B cell (primary cell): ENCODE results near the gene PTH1R. TPM values are rescaled to one million over a fixed set of nuclear protein-coding genes. Genes with fewer than 3 reads are reported as not detected.

ENCODE experiments used
- ATAC-seq: fragments of 200-7000 bp; cut with Tn5 transposase; one replicate; pipeline ENCODE4 v1.10.0; 2021; ENCODE audit warnings: low read depth, mild to moderate bottlenecking, moderate number of reproducible peaks, moderate library complexity
- CTCF ChIA-PET: fragments of 350-600 bp; sonication (Branson Sonifier 250); formaldehyde crosslinking; loops from one replicate; lab custom pipeline; 2021; ENCODE audit warnings: antibody characterized with exemption, inconsistent platforms; lab: Charles Lee
- POLR2A ChIA-PET: fragments of 350-600 bp; sonication (Branson Sonifier 250); formaldehyde crosslinking; loops from one replicate; lab custom pipeline; 2021; ENCODE audit warnings: antibody characterized with exemption; lab: Charles Lee
- DNase-seq: peaks from one replicate; pipeline ENCODE4 v3.0.0; 2013
- H2AFZ ChIP-seq: 2 replicates; pipeline ENCODE4 v1.6.1; 2012; ENCODE audit warnings: mild to moderate bottlenecking, low read depth, low read length; ENCODE audit not compliant: insufficient read depth, poor library complexity, severe bottlenecking
- H3K27ac ChIP-seq, 2 donors: 1 replicate in 1 of 2; 2 replicates in 1 of 2; pipeline ENCODE4 v1.5.1; 2012 to 2013; ENCODE audit warnings: low read length in 2 of 2, mild to moderate bottlenecking in 2 of 2, moderate library complexity in 1 of 2
- H3K27me3 ChIP-seq, 4 experiments: fragments of 200-600 bp in 1 of 4; sonication (generic) in 1 of 4; replicated peaks in 1 of 4; 1 replicate in 2 of 4; 2 replicates in 2 of 4; pipeline versions ENCODE4 v1.6.1 to v1.7.0; 2013 to 2016; ENCODE audit warnings: low read length in 3 of 4, mild to moderate bottlenecking in 2 of 4, mixed read lengths in 1 of 4, moderate library complexity in 1 of 4; ENCODE audit not compliant: insufficient read depth in 4 of 4, control insufficient read depth in 3 of 4; ENCODE audit errors: control extremely low read depth in 1 of 4
- H3K36me3 ChIP-seq, 2 experiments: replicated peaks in 1 of 2; 1 replicate in 1 of 2; 2 replicates in 1 of 2; pipeline versions ENCODE4 v1.6.1 to v1.7.1; 2013; ENCODE audit warnings: low read length in 1 of 2; ENCODE audit not compliant: insufficient read depth in 2 of 2, control insufficient read depth in 1 of 2; ENCODE audit errors: control extremely low read depth in 1 of 2, extremely low read depth in 1 of 2
- H3K4me1 ChIP-seq, 2 donors: fragments of 200-600 bp in 1 of 2; sonication (generic) in 1 of 2; 1 replicate in 1 of 2; 2 replicates in 1 of 2; pipeline versions ENCODE4 v1.5.1 to v1.6.1; 2013 to 2017; ENCODE audit warnings: low read length in 2 of 2; ENCODE audit not compliant: control insufficient read depth in 2 of 2, insufficient read depth in 2 of 2
- H3K4me2 ChIP-seq: replicated peaks from 2 replicates; pipeline ENCODE3; 2012; ENCODE audit warnings: mild to moderate bottlenecking, low read depth, low read length; ENCODE audit not compliant: poor library complexity, severe bottlenecking
- H3K4me3 ChIP-seq, 5 experiments: fragments of 200-600 bp in 1 of 5; sonication (generic) in 1 of 5; 1 replicate in 3 of 5; 2 replicates in 2 of 5; pipeline versions ENCODE4 v1.5.1 to v1.7.0; 2011 to 2016; ENCODE audit warnings: low read length in 4 of 5, mild to moderate bottlenecking in 4 of 5, low read depth in 2 of 5, control low read depth in 1 of 5, moderate library complexity in 1 of 5; ENCODE audit not compliant: insufficient read depth in 1 of 5; ENCODE audit errors: control extremely low read depth in 1 of 5, extremely low read depth in 1 of 5
- H3K79me2 ChIP-seq: fragments of 200-600 bp; sonication (generic); one replicate; pipeline ENCODE4 v1.6.0; 2016; ENCODE audit warnings: low read length; ENCODE audit not compliant: control insufficient read depth, insufficient read depth
- H3K9ac ChIP-seq: fragments of 200-600 bp; sonication (generic); 2 replicates; pipeline ENCODE4 v1.6.1; 2017; ENCODE audit warnings: mild to moderate bottlenecking, low read length, moderate library complexity
- H3K9me3 ChIP-seq, 3 donors: one replicate each; pipeline versions ENCODE4 v1.6.1 to v1.7.1; 2013; ENCODE audit warnings: low read length in 2 of 3; ENCODE audit not compliant: control insufficient read depth in 2 of 3, insufficient read depth in 1 of 3; ENCODE audit errors: control extremely low read depth in 1 of 3
- H4K20me1 ChIP-seq: 2 replicates; pipeline ENCODE4 v1.6.0; 2012; ENCODE audit warnings: mild to moderate bottlenecking, low read length; ENCODE audit not compliant: insufficient read depth, control insufficient read depth, poor library complexity, severe bottlenecking
- H3K27ac Mint-ChIP-seq: one replicate; pipeline ENCODE4 v1.8.0; 2021; ENCODE audit warnings: mixed read lengths
- H3K27me3 Mint-ChIP-seq: one replicate; pipeline ENCODE4 v1.8.0; 2021; ENCODE audit warnings: mixed read lengths
- H3K4me1 Mint-ChIP-seq: one replicate; pipeline ENCODE4 v1.8.0; 2021; ENCODE audit warnings: mixed read lengths
- H3K4me3 Mint-ChIP-seq: one replicate; pipeline ENCODE4 v1.8.0; 2021; ENCODE audit warnings: mixed read lengths
- H3K9me3 Mint-ChIP-seq: one replicate; pipeline ENCODE4 v1.8.0; 2022; ENCODE audit warnings: mixed read lengths; ENCODE audit not compliant: insufficient read depth
- EZH2 ChIP-seq: IDR thresholded peaks from 2 replicates; pipeline ENCODE4 v1.6.1; 2012; ENCODE audit warnings: borderline replicate concordance, low read depth, mild to moderate bottlenecking, moderate library complexity, low read length; ENCODE audit not compliant: insufficient read depth, poor library complexity, severe bottlenecking
- WGBS: methylation state at CpG from one replicate; pipeline ENCODE4 v1.1.5; 2013; ENCODE audit warnings: missing lambda C conversion rate; ENCODE audit not compliant: insufficient coverage; 5-methylcytosine and 5-hydroxymethylcytosine counted together
- intact Hi-C: fragments of 100-400 bp; cut with micrococcal nuclease; formaldehyde crosslinking; loops from one replicate; pipeline ENCODE4 v1.10.0; 2022
- polyA plus RNA-seq: library from polyadenylated mRNA; depleted of rRNA; stranded (reverse); fragments of >200 nt; gene quantifications from 2 replicates; pipeline ENCODE4 v1.2.3, GENCODE V29; 2012
- total RNA-seq, 2 donors: library from RNA; stranded (reverse); fragments of 120-200 nt in 1 of 2; gene quantifications; 1 replicate in 1 of 2; 2 replicates in 1 of 2; pipeline versions ENCODE4 v1.2.3 to v1.2.4, GENCODE V29; 2013 to 2022
- TF ChIP-seq, protein P1 (sequence below): fragments of 200-600 bp; IDR thresholded peaks from one replicate; pipeline ENCODE4 v1.8.0; 2022; ENCODE audit warnings: antibody characterized with exemption, mild to moderate bottlenecking

The PTH1R gene
- total and polyA plus RNA-seq, 2 donors (not counting 1 experiment from before 2014, with no cell fraction given) = not detected

- H3K36me3 ChIP-seq = peaks cover 1 to 61% of the 10 kb centered on the region in 2 experiments
- Mint-ChIP-seq H3K27me3 (no peaks in the 10 kb centered on the region), H3K4me3 (no peak overlapping the region), H3K9me3 (no peaks in the 10 kb centered on the region), H3K27ac (peak overlapping the region; percentile 50), H3K4me1 (peaks cover 82% of the 10 kb centered on the region)
- no peak overlapping the region for H3K4me2 ChIP-seq
- peaks cover 65 to 94% of the 10 kb centered on the region in 2 donors for H3K4me1 ChIP-seq
- intact Hi-C loops = no loop called here
- H3K27me3 ChIP-seq = no peaks in the 10 kb centered on the region
- H3K9me3 ChIP-seq = no peaks in the 10 kb centered on the region
- ChIA-PET CTCF (interaction anchor here (0.7 to 13.6 kb wide), 6 partner anchors 13 to 64 kb away, joined by 3 to 146 read pairs (median 4); partner anchors contain the start of gene NBEAL2), POLR2A (no interaction called here)
- H3K9ac ChIP-seq = no peak overlapping the region
- no peak overlapping the region for H3K4me3 ChIP-seq
- ATAC-seq (no peak), DNase-seq (no peak)
- no peak overlapping the region for H2AFZ ChIP-seq
- TF ChIP-seq, protein P1, sequence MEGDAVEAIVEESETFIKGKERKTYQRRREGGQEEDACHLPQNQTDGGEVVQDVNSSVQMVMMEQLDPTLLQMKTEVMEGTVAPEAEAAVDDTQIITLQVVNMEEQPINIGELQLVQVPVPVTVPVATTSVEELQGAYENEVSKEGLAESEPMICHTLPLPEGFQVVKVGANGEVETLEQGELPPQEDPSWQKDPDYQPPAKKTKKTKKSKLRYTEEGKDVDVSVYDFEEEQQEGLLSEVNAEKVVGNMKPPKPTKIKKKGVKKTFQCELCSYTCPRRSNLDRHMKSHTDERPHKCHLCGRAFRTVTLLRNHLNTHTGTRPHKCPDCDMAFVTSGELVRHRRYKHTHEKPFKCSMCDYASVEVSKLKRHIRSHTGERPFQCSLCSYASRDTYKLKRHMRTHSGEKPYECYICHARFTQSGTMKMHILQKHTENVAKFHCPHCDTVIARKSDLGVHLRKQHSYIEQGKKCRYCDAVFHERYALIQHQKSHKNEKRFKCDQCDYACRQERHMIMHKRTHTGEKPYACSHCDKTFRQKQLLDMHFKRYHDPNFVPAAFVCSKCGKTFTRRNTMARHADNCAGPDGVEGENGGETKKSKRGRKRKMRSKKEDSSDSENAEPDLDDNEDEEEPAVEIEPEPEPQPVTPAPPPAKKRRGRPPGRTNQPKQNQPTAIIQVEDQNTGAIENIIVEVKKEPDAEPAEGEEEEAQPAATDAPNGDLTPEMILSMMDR = no peak
- no peak for TF ChIP-seq EZH2
- H4K20me1 ChIP-seq = peaks cover 43% of the 10 kb centered on the region
- peak overlapping the region in 1 of 2 donors; percentile 62 for H3K27ac ChIP-seq
- 91% methylated on average over 2 of the region's 7 CpGs for WGBS
- H3K79me2 ChIP-seq = peaks cover 99% of the 10 kb centered on the region
These were observed 57.8 kb downstream of the PTH1R start for GRCh38 chr3:46935168-46935858.

DNA sequence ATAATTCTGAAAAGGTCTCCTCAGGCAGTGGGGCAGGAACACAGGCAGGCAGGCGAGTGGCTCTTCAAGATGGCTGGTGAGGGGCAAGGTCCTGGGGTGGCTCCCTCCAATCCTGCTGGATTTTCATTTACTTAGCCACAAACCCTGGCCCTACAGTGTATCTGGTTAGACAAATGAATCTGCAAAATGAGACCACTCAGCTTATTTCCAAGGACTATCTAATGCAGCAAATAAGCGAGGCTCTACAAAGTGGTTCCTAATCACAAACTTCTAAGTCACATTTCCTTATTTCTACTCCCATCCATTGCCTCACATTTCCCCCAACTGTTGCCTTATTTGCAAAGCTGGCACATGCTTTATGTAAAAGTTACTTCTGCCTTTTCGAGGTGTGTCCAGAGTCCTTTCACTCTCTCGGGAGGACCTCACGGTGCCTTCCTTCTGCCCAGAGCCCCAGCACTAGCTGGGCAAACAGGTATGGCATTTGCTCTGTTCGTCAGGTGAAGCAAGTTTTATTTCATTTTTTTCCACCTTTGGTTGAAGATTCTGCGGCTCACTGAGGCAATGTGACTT, 58.6 kb downstream of the PTH1R start:
- Histone ChIP-seq H3K4me1 (peaks cover 57 to 89% of the 10 kb centered on the region in 2 donors), H3K9ac (no peak overlapping the region), H3K27me3 (no peaks in the 10 kb centered on the region), H2AFZ (no peak overlapping the region), H3K36me3 (peaks cover 1 to 66% of the 10 kb centered on the region in 2 experiments), H3K27ac (peak overlapping the region in 1 of 2 donors; percentile 2), H4K20me1 (peaks cover 45% of the 10 kb centered on the region), H3K9me3 (no peaks in the 10 kb centered on the region), H3K4me2 (no peak overlapping the region), H3K79me2 (peaks cover 99% of the 10 kb centered on the region), H3K4me3 (no peak overlapping the region)
- no peaks in the 10 kb centered on the region for H3K27me3 Mint-ChIP-seq
- peaks cover 79% of the 10 kb centered on the region for H3K4me1 Mint-ChIP-seq
- no peaks in the 10 kb centered on the region for H3K9me3 Mint-ChIP-seq
- intact Hi-C loops = no loop called here
- no peak overlapping the region for H3K4me3 Mint-ChIP-seq
- ChIA-PET POLR2A (interaction anchor here (1.2 kb wide), 1 partner anchor 9 kb away, joined by 5 read pairs; no protein-coding TSS in a partner anchor), CTCF (interaction anchor here (0.7 to 1.3 kb wide), 4 partner anchors 27 to 63 kb away, joined by 3 to 4 read pairs (median 4); partner anchors contain the start of gene NBEAL2)
- WGBS = 86% methylated on average over 7 of the region's 7 CpGs
- TF ChIP-seq EZH2 = no peak
- TF ChIP-seq, protein P1 = no peak
- no peak for DNase-seq
- H3K27ac Mint-ChIP-seq = peak overlapping the region; percentile 42
- no peak for ATAC-seq
